Measurements from ENCODE around the gene C4orf50. TPM values are rescaled to one million over a fixed set of nuclear protein-coding genes. Genes with fewer than 3 reads are reported as not detected.

C4orf50 gene
- total RNA-seq, 1 donor from 2014 or later = 0.09 TPM

GRCh38 chr4:6055030-6055429 lies 36.8 kb upstream of the C4orf50 start:
- DNase-seq (no peak), ATAC-seq (no peak)
- no peak for TF ChIP-seq CTCF (IDR thresholded peaks at IDR 0.05)
- no peaks in the 10 kb centered on the region for H3K4me1 ChIP-seq
- H3K27ac ChIP-seq = no peak overlapping the region
- intact Hi-C loops (cut with DNase I) = no loop called here
- H3K36me3 ChIP-seq = no peaks in the 10 kb centered on the region
- peaks cover 32% of the 10 kb centered on the region for H3K9me3 ChIP-seq
- H3K4me3 ChIP-seq = no peak overlapping the region
- no peaks in the 10 kb centered on the region for H3K27me3 ChIP-seq (ENCODE audit: low read depth)

GRCh38 chr4:6054162-6054922 lies 36.1 kb upstream of the C4orf50 start:
- TF ChIP-seq CTCF (IDR thresholded peaks at IDR 0.05) = no peak
- Histone ChIP-seq H3K9me3 (peaks cover 26% of the 10 kb centered on the region), H3K4me1 (no peaks in the 10 kb centered on the region), H3K4me3 (no peak overlapping the region), H3K27me3 (ENCODE audit: low read depth) (no peaks in the 10 kb centered on the region), H3K27ac (no peak overlapping the region), H3K36me3 (no peaks in the 10 kb centered on the region)
- intact Hi-C loops (cut with DNase I) = no loop called here
- ATAC-seq (no peak), DNase-seq (no peak)

- intact Hi-C loops (cut with DNase I) = no loop called here
- Histone ChIP-seq H3K4me3 (no peak overlapping the region), H3K4me1 (no peaks in the 10 kb centered on the region), H3K9me3 (peaks cover 9% of the 10 kb centered on the region), H3K27ac (no peak overlapping the region), H3K27me3 (ENCODE audit: low read depth) (no peaks in the 10 kb centered on the region), H3K36me3 (no peaks in the 10 kb centered on the region)
- DNase-seq = no peak
- no peak for TF ChIP-seq CTCF (IDR thresholded peaks at IDR 0.05)
- no peak for ATAC-seq
Observed at GRCh38 chr4:6052679-6053078, 34.4 kb upstream of the C4orf50 start.

- ATAC-seq (no peak), DNase-seq (no peak)
- Histone ChIP-seq H3K4me1 (no peaks in the 10 kb centered on the region), H3K9me3 (no peaks in the 10 kb centered on the region), H3K36me3 (no peaks in the 10 kb centered on the region), H3K27me3 (ENCODE audit: low read depth) (peaks cover 13% of the 10 kb centered on the region), H3K4me3 (no peak overlapping the region), H3K27ac (no peak overlapping the region)
- intact Hi-C loops (cut with DNase I) = no loop called here
- TF ChIP-seq CTCF (IDR thresholded peaks at IDR 0.05) = no peak
Observed at GRCh38 chr4:6050551-6050950, 32.3 kb upstream of the C4orf50 start.

- DNase-seq (no peak), ATAC-seq (no peak)
- Histone ChIP-seq H3K27me3 (ENCODE audit: low read depth) (peaks cover 13% of the 10 kb centered on the region), H3K4me3 (no peak overlapping the region), H3K9me3 (no peaks in the 10 kb centered on the region), H3K36me3 (no peaks in the 10 kb centered on the region), H3K27ac (no peak overlapping the region), H3K4me1 (no peaks in the 10 kb centered on the region)
- TF ChIP-seq CTCF (IDR thresholded peaks at IDR 0.05) = no peak
- intact Hi-C loops (cut with DNase I) = no loop called here
Observed at GRCh38 chr4:6049985-6050384, 31.8 kb upstream of the C4orf50 start.
